KMS-11 (cell line): ENCODE measurements around the gene DNAH10.

Experiments
- H2AFZ ChIP-seq: fragments of 200-600 bp; sonication (generic); 2 replicates; pipeline ENCODE4 v1.6.1; 2016; ENCODE audit warnings: antibody characterized with exemption, mixed run types, low read depth
- H3K27ac ChIP-seq: fragments of 200-600 bp; sonication (generic); 2 replicates; pipeline ENCODE4 v1.6.1; 2016; ENCODE audit warnings: mild to moderate bottlenecking, mixed run types
- H3K27me3 ChIP-seq: fragments of 200-600 bp; sonication (generic); 2 replicates; pipeline ENCODE4 v1.6.1; 2017; ENCODE audit warnings: mild to moderate bottlenecking, low read depth, mixed run types, moderate library complexity; ENCODE audit not compliant: insufficient read depth
- H3K36me3 ChIP-seq: fragments of 200-600 bp; sonication (generic); 2 replicates; pipeline ENCODE4 v1.6.1; 2017; ENCODE audit warnings: mild to moderate bottlenecking, mixed run types; ENCODE audit not compliant: insufficient read depth
- H3K4me1 ChIP-seq: fragments of 200-600 bp; sonication (generic); 2 replicates; pipeline ENCODE4 v1.6.1; 2016; ENCODE audit warnings: mild to moderate bottlenecking, low read depth, mixed run types; ENCODE audit not compliant: poor library complexity, severe bottlenecking
- H3K4me2 ChIP-seq: fragments of 200-600 bp; sonication (generic); 2 replicates; pipeline ENCODE4 v1.7.0; 2016; ENCODE audit warnings: mild to moderate bottlenecking, mixed run types
- H3K4me3 ChIP-seq: fragments of 200-600 bp; sonication (generic); IDR thresholded peaks from 2 replicates; pipeline ENCODE4 v1.6.1; 2017; ENCODE audit warnings: low read depth, low read length, mixed read lengths; ENCODE audit not compliant: insufficient read depth
- H3K79me2 ChIP-seq: fragments of 200-600 bp; sonication (generic); 2 replicates; pipeline ENCODE4 v1.6.1; 2016; ENCODE audit warnings: low read depth, mixed run types; ENCODE audit not compliant: insufficient read depth
- H3K9ac ChIP-seq: fragments of 200-600 bp; sonication (generic); 2 replicates; pipeline ENCODE4 v1.6.1; 2016; ENCODE audit warnings: mild to moderate bottlenecking, mixed run types
- H4K20me1 ChIP-seq: fragments of 200-600 bp; sonication (generic); 2 replicates; pipeline ENCODE4 v1.6.1; 2016; ENCODE audit warnings: mild to moderate bottlenecking, mixed run types; ENCODE audit not compliant: insufficient read depth
- TF ChIP-seq, protein P1 (sequence below): fragments of 200-600 bp; sonication (generic); conservative IDR thresholded peaks from 2 replicates; pipeline ENCODE4 v1.6.1; 2017; ENCODE audit warnings: low read depth, mild to moderate bottlenecking, antibody characterized with exemption, low read length, moderate library complexity, mixed read lengths

The DNAH10 gene

GRCh38 chr12:123856681-123857080, 94.6 kb downstream of the DNAH10 start:
- H3K4me2 ChIP-seq = no peak overlapping the region
- no peaks in the 10 kb centered on the region for H3K4me1 ChIP-seq
- no peaks in the 10 kb centered on the region for H3K36me3 ChIP-seq
- H3K4me3 ChIP-seq = no peak overlapping the region
- H3K27me3 ChIP-seq = no peaks in the 10 kb centered on the region
- TF ChIP-seq, protein P1, sequence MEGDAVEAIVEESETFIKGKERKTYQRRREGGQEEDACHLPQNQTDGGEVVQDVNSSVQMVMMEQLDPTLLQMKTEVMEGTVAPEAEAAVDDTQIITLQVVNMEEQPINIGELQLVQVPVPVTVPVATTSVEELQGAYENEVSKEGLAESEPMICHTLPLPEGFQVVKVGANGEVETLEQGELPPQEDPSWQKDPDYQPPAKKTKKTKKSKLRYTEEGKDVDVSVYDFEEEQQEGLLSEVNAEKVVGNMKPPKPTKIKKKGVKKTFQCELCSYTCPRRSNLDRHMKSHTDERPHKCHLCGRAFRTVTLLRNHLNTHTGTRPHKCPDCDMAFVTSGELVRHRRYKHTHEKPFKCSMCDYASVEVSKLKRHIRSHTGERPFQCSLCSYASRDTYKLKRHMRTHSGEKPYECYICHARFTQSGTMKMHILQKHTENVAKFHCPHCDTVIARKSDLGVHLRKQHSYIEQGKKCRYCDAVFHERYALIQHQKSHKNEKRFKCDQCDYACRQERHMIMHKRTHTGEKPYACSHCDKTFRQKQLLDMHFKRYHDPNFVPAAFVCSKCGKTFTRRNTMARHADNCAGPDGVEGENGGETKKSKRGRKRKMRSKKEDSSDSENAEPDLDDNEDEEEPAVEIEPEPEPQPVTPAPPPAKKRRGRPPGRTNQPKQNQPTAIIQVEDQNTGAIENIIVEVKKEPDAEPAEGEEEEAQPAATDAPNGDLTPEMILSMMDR = no peak
- H3K9ac ChIP-seq = no peak overlapping the region
- no peaks in the 10 kb centered on the region for H3K79me2 ChIP-seq
- no peaks in the 10 kb centered on the region for H4K20me1 ChIP-seq
- H3K27ac ChIP-seq = no peak overlapping the region
- H2AFZ ChIP-seq = no peak overlapping the region

DNA sequence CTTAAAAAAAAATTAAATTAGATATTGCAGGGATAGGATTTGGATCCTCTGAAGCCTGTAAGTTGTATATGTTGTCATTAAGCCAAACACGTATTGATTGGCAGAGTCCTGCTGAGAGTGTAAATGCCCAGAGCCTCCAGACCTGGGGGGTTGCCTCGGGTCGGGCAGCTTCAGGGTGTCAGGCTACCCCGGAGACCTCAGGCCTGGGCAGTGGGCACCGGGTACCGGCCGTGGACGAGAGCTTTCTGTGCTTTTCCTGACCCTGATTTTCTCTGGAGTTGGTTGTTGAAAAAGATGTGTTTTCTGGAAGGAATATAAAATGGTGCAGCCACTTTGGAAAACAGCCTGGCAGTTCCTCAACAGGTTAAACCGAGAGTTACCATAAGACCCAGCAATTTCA, 96.1 kb downstream of the DNAH10 start:
- Histone ChIP-seq H3K79me2 (no peaks in the 10 kb centered on the region), H4K20me1 (no peaks in the 10 kb centered on the region), H2AFZ (no peak overlapping the region), H3K4me1 (no peaks in the 10 kb centered on the region), H3K4me3 (no peak overlapping the region), H3K36me3 (no peaks in the 10 kb centered on the region), H3K9ac (no peak overlapping the region), H3K27ac (no peak overlapping the region), H3K4me2 (no peak overlapping the region), H3K27me3 (no peaks in the 10 kb centered on the region)
- TF ChIP-seq, protein P1 = no peak

GRCh38 chr12:123859035-123859434, 96.9 kb downstream of the DNAH10 start:
- Histone ChIP-seq H2AFZ (no peak overlapping the region), H3K27ac (no peak overlapping the region), H3K36me3 (no peaks in the 10 kb centered on the region), H3K79me2 (no peaks in the 10 kb centered on the region), H3K27me3 (no peaks in the 10 kb centered on the region), H4K20me1 (no peaks in the 10 kb centered on the region), H3K4me3 (no peak overlapping the region), H3K4me1 (no peaks in the 10 kb centered on the region), H3K9ac (no peak overlapping the region), H3K4me2 (no peak overlapping the region)
- TF ChIP-seq, protein P1 = no peak

GRCh38 chr12:123860377-123860776, 98.3 kb downstream of the DNAH10 start:
- H3K36me3 ChIP-seq = no peaks in the 10 kb centered on the region
- no peaks in the 10 kb centered on the region for H3K27me3 ChIP-seq
- no peak overlapping the region for H3K9ac ChIP-seq
- no peak overlapping the region for H3K27ac ChIP-seq
- H4K20me1 ChIP-seq = no peaks in the 10 kb centered on the region
- no peaks in the 10 kb centered on the region for H3K4me1 ChIP-seq
- no peaks in the 10 kb centered on the region for H3K79me2 ChIP-seq
- TF ChIP-seq, protein P1 = no peak
- H3K4me2 ChIP-seq = no peak overlapping the region
- no peak overlapping the region for H3K4me3 ChIP-seq
- no peak overlapping the region for H2AFZ ChIP-seq

DNA sequence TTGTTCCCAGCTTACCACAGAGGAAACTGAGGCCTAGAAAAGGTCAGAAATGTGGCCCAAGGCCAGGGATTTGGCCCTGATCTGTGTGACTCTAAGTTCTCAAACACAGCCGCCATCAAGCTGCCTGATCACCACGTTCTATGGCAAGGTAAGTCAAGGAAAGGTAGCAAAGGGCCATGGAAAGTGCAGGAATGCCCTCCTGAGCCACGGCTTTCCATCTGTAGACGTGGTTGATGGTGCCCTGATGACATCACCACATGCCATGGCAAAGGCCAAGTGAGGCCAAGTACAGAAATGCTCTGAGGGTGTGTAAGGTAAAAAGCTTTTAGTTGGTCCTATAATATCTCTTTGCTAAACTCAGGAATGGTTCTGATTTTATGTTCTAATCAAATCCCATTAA, 99.3 kb downstream of the DNAH10 start:
- H3K4me3 ChIP-seq = no peak overlapping the region
- no peaks in the 10 kb centered on the region for H3K79me2 ChIP-seq
- TF ChIP-seq, protein P1 = no peak
- H3K27me3 ChIP-seq = no peaks in the 10 kb centered on the region
- no peaks in the 10 kb centered on the region for H4K20me1 ChIP-seq
- no peak overlapping the region for H3K4me2 ChIP-seq
- no peak overlapping the region for H3K27ac ChIP-seq
- H3K9ac ChIP-seq = no peak overlapping the region
- H2AFZ ChIP-seq = no peak overlapping the region
- H3K4me1 ChIP-seq = no peaks in the 10 kb centered on the region
- no peaks in the 10 kb centered on the region for H3K36me3 ChIP-seq
